Pericardium fibroblast (primary cell): ENCODE results near the gene TMEM147. TPM values are rescaled to one million over a fixed set of nuclear protein-coding genes. Genes with fewer than 3 reads are reported as not detected.

ENCODE experiments used
- total RNA-seq: library from RNA; depleted of rRNA; stranded (reverse); fragments of >200 nt; gene quantifications from 2 replicates; pipeline ENCODE4 v1.2.3, GENCODE V29; 2015

The TMEM147 gene
- total RNA-seq: 106 and 108 TPM in 2 replicates

GRCh38 chr19:35545001-35545854, at the start of gene TMEM147:
Gene TMEM147, plus strand, starts transcription at chr19:35545626. Its CDS starts 114 bp downstream, at chr19:35545740.

GRCh38 chr19:35513628-35514281, 31.7 kb upstream of the TMEM147 start, which contains the start of gene DMKN:
Gene DMKN, minus strand, starts transcription at chr19:35513649. Its CDS starts 174 bp downstream, at chr19:35513475.

GRCh38 chr19:35528218-35529038, 17.0 kb upstream of the TMEM147 start, which contains the start of gene SBSN:
Gene SBSN, minus strand, starts transcription at chr19:35528311. Its CDS starts 30 bp downstream, at chr19:35528281.

GRCh38 chr19:35533201-35533821, 12.1 kb upstream of the TMEM147 start, which contains the start of gene GAPDHS:
Gene GAPDHS, plus strand, starts transcription at chr19:35533456. Its CDS starts 72 bp downstream, at chr19:35533528.

GRCh38 chr19:35563207-35563829, 17.9 kb downstream of the TMEM147 start, which contains the start of gene ATP4A:
Gene ATP4A, minus strand, starts transcription at chr19:35563658. Its CDS starts 29 bp downstream, at chr19:35563629.

GRCh38 chr19:35585848-35586247, 40.4 kb downstream of the TMEM147 start, which contains the start of gene PMIS2:
Gene PMIS2, plus strand, starts transcription at chr19:35586173. Its CDS starts 87 bp downstream, at chr19:35586260.

Other genes with a start within 250 kb of the TMEM147 start
- 0.26 TPM in 1 of 2 replicates, not detected in the other for gene CD22, start 216.4 kb upstream of the TMEM147 start, total RNA-seq
- gene FFAR1, start 197.7 kb upstream of the TMEM147 start, total RNA-seq: not detected in 2 replicates
- gene FFAR3, start 187.2 kb upstream of the TMEM147 start, total RNA-seq: 0.12 and 0.26 TPM in 2 replicates
- gene GPR42, start 174.6 kb upstream of the TMEM147 start, total RNA-seq: not detected in 2 replicates
- not detected in 2 replicates for gene FFAR2, start 97.4 kb upstream of the TMEM147 start, total RNA-seq
- gene KRTDAP, start 55.2 kb upstream of the TMEM147 start, total RNA-seq: not detected in 2 replicates
- 22.8 and 37.0 TPM in 2 replicates for gene DMKN, start 32.0 kb upstream of the TMEM147 start, total RNA-seq
- gene SBSN, start 17.3 kb upstream of the TMEM147 start, total RNA-seq: 0.82 and 11.0 TPM in 2 replicates
- gene GAPDHS, start 12.2 kb upstream of the TMEM147 start, total RNA-seq: not detected in 2 replicates
- gene ATP4A, start 18.0 kb downstream of the TMEM147 start, total RNA-seq: not detected in 2 replicates
- not detected in 2 replicates for gene PMIS2, start 40.5 kb downstream of the TMEM147 start, total RNA-seq
- gene HAUS5, start 67.1 kb downstream of the TMEM147 start, total RNA-seq: 6.2 and 7.6 TPM in 2 replicates
- gene RBM42, start 83.4 kb downstream of the TMEM147 start, total RNA-seq: 75.2 and 76.0 TPM in 2 replicates
- 1.2 and 3.4 TPM in 2 replicates for gene ETV2, start 96.1 kb downstream of the TMEM147 start, total RNA-seq
- 325 and 420 TPM in 2 replicates for gene COX6B1, start 102.7 kb downstream of the TMEM147 start, total RNA-seq
- gene UPK1A, start 120.9 kb downstream of the TMEM147 start, total RNA-seq: not detected in 2 replicates
- not detected in 2 replicates for gene ZBTB32, start 158.9 kb downstream of the TMEM147 start, total RNA-seq
- gene KMT2B, start 172.4 kb downstream of the TMEM147 start, total RNA-seq: 13.9 and 17.9 TPM in 2 replicates
- gene IGFLR1, start 196.8 kb downstream of the TMEM147 start, total RNA-seq: 9.8 and 13.5 TPM in 2 replicates
- gene U2AF1L4, start 199.8 kb downstream of the TMEM147 start, total RNA-seq: 11.0 and 18.2 TPM in 2 replicates
- gene PSENEN, start 200.0 kb downstream of the TMEM147 start, total RNA-seq: 39.8 and 52.0 TPM in 2 replicates
- gene LIN37, start 202.9 kb downstream of the TMEM147 start, total RNA-seq: 11.7 and 13.5 TPM in 2 replicates
- gene HSPB6, start 211.4 kb downstream of the TMEM147 start, total RNA-seq: 142 and 170 TPM in 2 replicates
- gene PROSER3, start 212.6 kb downstream of the TMEM147 start, total RNA-seq: 5.8 and 7.5 TPM in 2 replicates
- 3.0 and 6.7 TPM in 2 replicates for gene ARHGAP33, start 229.9 kb downstream of the TMEM147 start, total RNA-seq